KMS-11 (cell line): ENCODE results near the gene PCID2.

Source experiments
- H2AFZ ChIP-seq: fragments of 200-600 bp; sonication (generic); 2 replicates; pipeline ENCODE4 v1.6.1; 2016; ENCODE audit warnings: antibody characterized with exemption, mixed run types, low read depth
- H3K27ac ChIP-seq: fragments of 200-600 bp; sonication (generic); 2 replicates; pipeline ENCODE4 v1.6.1; 2016; ENCODE audit warnings: mild to moderate bottlenecking, mixed run types
- H3K27me3 ChIP-seq: fragments of 200-600 bp; sonication (generic); 2 replicates; pipeline ENCODE4 v1.6.1; 2017; ENCODE audit warnings: mild to moderate bottlenecking, low read depth, mixed run types, moderate library complexity; ENCODE audit not compliant: insufficient read depth
- H3K36me3 ChIP-seq: fragments of 200-600 bp; sonication (generic); 2 replicates; pipeline ENCODE4 v1.6.1; 2017; ENCODE audit warnings: mild to moderate bottlenecking, mixed run types; ENCODE audit not compliant: insufficient read depth
- H3K4me1 ChIP-seq: fragments of 200-600 bp; sonication (generic); 2 replicates; pipeline ENCODE4 v1.6.1; 2016; ENCODE audit warnings: mild to moderate bottlenecking, low read depth, mixed run types; ENCODE audit not compliant: poor library complexity, severe bottlenecking
- H3K4me2 ChIP-seq: fragments of 200-600 bp; sonication (generic); 2 replicates; pipeline ENCODE4 v1.7.0; 2016; ENCODE audit warnings: mild to moderate bottlenecking, mixed run types
- H3K4me3 ChIP-seq: fragments of 200-600 bp; sonication (generic); IDR thresholded peaks from 2 replicates; pipeline ENCODE4 v1.6.1; 2017; ENCODE audit warnings: low read depth, low read length, mixed read lengths; ENCODE audit not compliant: insufficient read depth
- H3K79me2 ChIP-seq: fragments of 200-600 bp; sonication (generic); 2 replicates; pipeline ENCODE4 v1.6.1; 2016; ENCODE audit warnings: low read depth, mixed run types; ENCODE audit not compliant: insufficient read depth
- H3K9ac ChIP-seq: fragments of 200-600 bp; sonication (generic); 2 replicates; pipeline ENCODE4 v1.6.1; 2016; ENCODE audit warnings: mild to moderate bottlenecking, mixed run types
- H4K20me1 ChIP-seq: fragments of 200-600 bp; sonication (generic); 2 replicates; pipeline ENCODE4 v1.6.1; 2016; ENCODE audit warnings: mild to moderate bottlenecking, mixed run types; ENCODE audit not compliant: insufficient read depth
- CTCF ChIP-seq: fragments of 200-600 bp; sonication (generic); conservative IDR thresholded peaks from 2 replicates; pipeline ENCODE4 v1.6.1; 2017; ENCODE audit warnings: low read depth, mild to moderate bottlenecking, antibody characterized with exemption, low read length, moderate library complexity, mixed read lengths

The PCID2 gene

GRCh38 chr13:113229161-113229560 lies 20.7 kb upstream of the PCID2 start:
- no peaks in the 10 kb centered on the region for H3K36me3 ChIP-seq
- H3K4me1 ChIP-seq, result no peaks in the 10 kb centered on the region
- no peak for TF ChIP-seq CTCF
- no peak overlapping the region for H3K4me2 ChIP-seq
- no peaks in the 10 kb centered on the region for H3K79me2 ChIP-seq
- no peak overlapping the region for H3K4me3 ChIP-seq
- H3K27ac ChIP-seq, result no peak overlapping the region
- no peaks in the 10 kb centered on the region for H3K27me3 ChIP-seq
- H3K9ac ChIP-seq, result no peak overlapping the region
- H4K20me1 ChIP-seq, result no peaks in the 10 kb centered on the region
- H2AFZ ChIP-seq, result no peak overlapping the region

- TF ChIP-seq CTCF, result no peak
- H3K36me3 ChIP-seq, result no peaks in the 10 kb centered on the region
- no peaks in the 10 kb centered on the region for H3K27me3 ChIP-seq
- H2AFZ ChIP-seq, result no peak overlapping the region
- H3K9ac ChIP-seq, result no peak overlapping the region
- H3K4me2 ChIP-seq, result no peak overlapping the region
- H3K27ac ChIP-seq, result no peak overlapping the region
- H3K79me2 ChIP-seq, result peaks cover under 1% of the 10 kb centered on the region
- no peaks in the 10 kb centered on the region for H3K4me1 ChIP-seq
- no peaks in the 10 kb centered on the region for H4K20me1 ChIP-seq
- H3K4me3 ChIP-seq, result no peak overlapping the region
These were observed 18.5 kb upstream of the PCID2 start for GRCh38 chr13:113226873-113227450.

GRCh38 chr13:113225515-113225914 lies 17.0 kb upstream of the PCID2 start:
- no peak overlapping the region for H2AFZ ChIP-seq
- no peaks in the 10 kb centered on the region for H4K20me1 ChIP-seq
- H3K4me3 ChIP-seq, result no peak overlapping the region
- no peaks in the 10 kb centered on the region for H3K27me3 ChIP-seq
- TF ChIP-seq CTCF, result no peak
- peaks cover 14% of the 10 kb centered on the region for H3K79me2 ChIP-seq
- H3K4me1 ChIP-seq, result no peaks in the 10 kb centered on the region
- no peak overlapping the region for H3K9ac ChIP-seq
- no peaks in the 10 kb centered on the region for H3K36me3 ChIP-seq
- H3K27ac ChIP-seq, result no peak overlapping the region
- no peak overlapping the region for H3K4me2 ChIP-seq

GRCh38 chr13:113224486-113224885 lies 16.0 kb upstream of the PCID2 start:
- Histone ChIP-seq H3K36me3 (no peaks in the 10 kb centered on the region), H3K79me2 (peaks cover 23% of the 10 kb centered on the region), H3K9ac (no peak overlapping the region), H3K4me2 (no peak overlapping the region), H4K20me1 (no peaks in the 10 kb centered on the region), H3K27me3 (no peaks in the 10 kb centered on the region), H3K27ac (no peak overlapping the region), H2AFZ (no peak overlapping the region), H3K4me3 (no peak overlapping the region), H3K4me1 (no peaks in the 10 kb centered on the region)
- TF ChIP-seq CTCF, result no peak
